Inflammatory macrophage treated with lipopolysaccharide for 4 hours (primary cell): ENCODE data around the gene CLMP.
"Not testable (repeated sequence)": the region's sequence is repeated elsewhere in the genome, so short reads cannot be mapped to it uniquely, and the experiment has no call there.

Experiments
- DNase-seq: peaks from one replicate; pipeline ENCODE4 v3.0.0-alpha.2; 2020

Gene CLMP

DNA sequence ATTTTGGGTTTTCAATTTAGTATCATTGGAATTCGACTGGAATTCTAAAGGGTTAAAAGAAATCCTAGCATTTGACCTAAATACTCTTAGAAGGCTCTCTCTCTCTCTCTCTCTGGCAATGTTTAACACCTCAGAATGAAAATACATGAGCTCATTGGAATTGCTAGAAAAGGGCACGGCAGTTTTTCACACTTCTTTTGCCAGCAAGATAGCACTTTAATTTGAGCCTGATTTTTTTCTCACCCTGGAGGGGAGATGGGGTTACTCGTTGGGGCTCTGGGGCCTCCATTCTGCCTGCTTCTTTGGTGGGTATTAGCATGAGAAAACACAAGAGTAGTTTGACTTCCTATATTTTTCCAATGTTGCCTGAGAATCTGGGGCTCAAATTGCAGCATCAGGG lies 22.8 kb upstream of the CLMP start:
- no peak for DNase-seq

DNA sequence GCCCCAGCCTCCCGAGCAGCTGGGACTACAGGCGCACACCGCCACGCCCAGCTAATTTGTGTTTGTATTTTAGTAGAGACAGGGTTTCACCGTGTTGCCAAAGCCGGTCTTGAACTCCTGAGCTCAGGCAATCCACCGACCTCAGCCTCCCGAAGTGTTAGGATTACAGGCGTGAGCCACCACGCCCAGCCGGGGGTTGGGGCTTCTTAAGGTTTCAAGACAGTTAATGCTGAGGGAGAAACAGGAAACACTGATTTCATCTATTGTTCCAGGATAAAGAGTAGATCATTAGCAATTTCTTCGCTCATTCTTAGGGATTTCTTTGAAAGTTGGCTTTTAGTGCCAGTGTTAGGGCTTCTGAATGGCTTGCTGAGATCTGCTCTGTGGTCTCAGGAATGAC lies 21.2 kb upstream of the CLMP start:
- DNase-seq = no peak

DNA sequence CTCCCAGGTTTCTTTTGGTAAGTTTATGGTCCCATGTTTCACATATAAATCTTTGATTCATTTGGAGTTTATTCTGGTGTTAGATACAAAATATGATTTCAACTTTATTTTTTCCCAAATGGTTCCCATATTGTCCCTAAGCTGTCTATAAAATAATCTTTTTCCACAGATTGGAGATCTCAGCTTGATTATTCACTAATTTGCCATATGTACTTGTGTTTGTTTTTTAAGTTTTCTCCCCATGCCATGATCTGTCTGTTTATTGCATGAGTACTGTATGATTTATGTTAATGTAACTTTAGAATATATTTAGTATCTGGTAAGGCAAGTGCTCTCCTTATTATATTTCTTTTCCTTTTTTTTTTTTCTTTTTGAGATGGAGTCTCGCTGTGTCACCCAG lies 19.9 kb upstream of the CLMP start:
- no peak for DNase-seq

DNA sequence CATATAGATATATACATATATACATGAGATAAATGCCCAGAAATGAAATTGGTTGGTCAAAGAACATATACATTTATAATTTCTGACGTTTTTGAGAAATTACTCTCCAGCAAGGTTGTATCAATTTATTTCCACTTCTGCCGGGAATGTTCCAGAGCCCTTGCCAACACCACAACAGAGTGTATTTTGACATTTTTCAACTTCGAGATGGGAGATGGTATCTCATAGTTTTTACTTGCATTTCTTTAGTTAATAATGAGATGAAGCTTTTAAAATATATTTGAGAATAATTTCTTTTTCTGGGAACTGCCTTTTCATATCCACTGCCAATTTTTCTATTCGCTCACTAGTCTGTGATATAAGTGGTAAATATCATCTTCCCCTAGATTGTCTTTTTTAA lies 19.3 kb upstream of the CLMP start:
- no peak for DNase-seq

DNA sequence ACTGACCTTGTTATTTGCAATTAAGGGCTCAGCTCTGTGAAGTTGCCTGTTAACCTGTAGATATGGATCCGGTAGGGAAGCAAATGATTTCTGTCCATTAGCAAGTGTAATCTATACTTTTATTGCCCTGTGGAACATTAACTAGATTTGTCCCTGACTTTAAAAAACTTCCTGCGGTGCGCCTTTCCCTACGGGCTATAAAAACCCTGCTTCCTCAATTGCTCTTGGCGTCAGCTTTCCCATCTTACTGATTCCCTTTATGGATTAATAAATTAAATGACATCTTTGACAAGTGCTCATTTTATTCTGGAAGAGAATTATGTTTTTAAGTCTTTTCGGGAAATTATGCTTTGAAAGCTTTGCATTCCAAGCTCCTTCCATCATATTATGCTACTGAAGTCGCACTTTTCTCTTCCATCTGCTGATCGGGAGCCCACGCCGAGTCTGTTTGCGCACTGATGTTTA lies 18.3 kb upstream of the CLMP start:
- no peak for DNase-seq

DNA sequence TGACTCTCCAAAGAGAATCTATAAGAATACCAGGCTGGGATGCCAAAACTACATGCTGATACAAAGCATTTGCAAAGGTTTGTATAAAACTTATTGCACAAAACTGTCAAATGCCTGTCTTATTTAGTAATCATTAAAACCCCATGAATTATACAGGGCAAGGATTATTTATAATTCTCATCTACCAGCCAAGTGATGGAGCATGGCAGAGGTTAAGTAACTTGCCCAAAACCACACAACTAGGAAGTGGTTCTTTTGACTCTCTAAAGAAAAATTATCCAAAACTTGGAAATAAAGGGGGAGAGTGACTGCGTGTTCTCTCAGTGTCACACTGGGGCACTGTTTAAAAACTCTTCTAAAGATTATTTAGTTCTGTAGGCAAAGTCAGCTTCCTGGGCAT lies 17.4 kb upstream of the CLMP start:
- no peak for DNase-seq

DNA sequence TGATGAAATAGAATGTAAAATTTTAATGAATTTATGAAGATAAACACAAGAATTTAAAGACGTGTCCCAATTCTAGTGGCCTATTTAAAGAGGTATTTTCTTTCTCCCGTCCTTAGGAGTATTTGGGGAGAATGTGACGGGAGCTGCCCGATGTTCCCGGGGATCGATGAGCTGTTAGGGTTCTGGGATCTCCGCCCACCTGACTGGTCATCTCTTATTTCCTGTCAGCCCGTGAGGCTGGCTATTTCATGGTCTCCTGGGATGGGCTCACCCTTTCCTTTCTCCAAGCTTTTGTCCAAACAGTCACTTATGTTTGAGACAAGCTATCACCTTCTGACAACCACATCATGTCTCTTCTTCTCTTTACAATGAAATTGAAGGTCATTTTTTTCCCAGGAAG lies 16.9 kb upstream of the CLMP start:
- no peak for DNase-seq

DNA sequence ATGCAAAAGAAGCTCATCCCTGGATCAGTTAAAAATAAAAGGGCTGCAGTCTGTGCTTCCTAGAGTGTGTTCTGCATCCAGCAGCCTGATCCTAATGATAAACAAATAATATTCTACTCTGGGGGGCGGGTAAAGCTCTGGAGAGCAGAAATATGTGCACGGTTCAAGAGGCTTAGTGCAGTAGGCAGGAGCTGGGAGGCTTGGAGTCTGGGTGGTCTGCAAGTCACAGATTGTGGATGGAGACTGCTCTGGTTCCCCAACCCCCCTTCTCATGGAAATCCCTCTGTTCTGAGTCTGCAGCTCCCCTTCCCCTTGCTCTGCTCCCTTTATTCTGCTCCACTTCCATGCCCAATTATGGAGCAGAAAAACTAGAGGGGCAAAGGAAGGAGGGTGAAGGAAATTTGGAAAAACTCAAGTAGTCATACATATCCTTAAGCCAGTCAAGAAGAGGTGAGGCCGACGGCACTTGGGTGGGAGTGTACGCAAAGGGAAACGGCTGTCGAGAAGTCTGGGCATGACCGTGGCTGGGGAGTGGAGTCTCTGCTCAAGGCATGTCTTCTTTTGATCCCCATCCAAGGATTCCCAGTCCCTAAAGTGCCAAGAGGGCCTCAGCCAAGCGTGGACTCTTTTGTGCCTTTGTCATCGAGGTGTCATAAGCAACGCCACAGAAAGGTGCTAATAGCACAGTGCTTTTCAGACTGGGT lies 16.3 kb upstream of the CLMP start:
- DNase-seq = no peak

DNA sequence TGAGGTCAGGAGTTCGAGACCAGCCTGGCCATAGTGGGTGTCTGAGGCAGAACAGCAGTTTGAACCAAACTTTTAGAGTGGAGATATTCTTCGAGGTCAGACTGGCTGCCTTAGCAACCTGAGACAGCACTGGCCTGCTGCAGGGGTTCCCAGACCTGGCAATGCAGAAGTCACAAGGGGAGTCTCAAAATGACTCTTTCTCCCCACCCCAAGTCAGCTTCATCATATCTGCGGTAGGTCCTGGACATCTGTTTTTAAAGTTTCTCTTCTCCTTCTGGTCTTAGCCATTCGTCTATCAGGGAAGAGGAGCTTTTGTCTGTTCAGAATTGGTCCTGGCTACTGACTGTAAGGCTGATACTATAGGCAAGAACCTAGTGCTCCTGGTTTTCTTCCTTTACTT lies 14.5 kb upstream of the CLMP start:
- DNase-seq = no peak

DNA sequence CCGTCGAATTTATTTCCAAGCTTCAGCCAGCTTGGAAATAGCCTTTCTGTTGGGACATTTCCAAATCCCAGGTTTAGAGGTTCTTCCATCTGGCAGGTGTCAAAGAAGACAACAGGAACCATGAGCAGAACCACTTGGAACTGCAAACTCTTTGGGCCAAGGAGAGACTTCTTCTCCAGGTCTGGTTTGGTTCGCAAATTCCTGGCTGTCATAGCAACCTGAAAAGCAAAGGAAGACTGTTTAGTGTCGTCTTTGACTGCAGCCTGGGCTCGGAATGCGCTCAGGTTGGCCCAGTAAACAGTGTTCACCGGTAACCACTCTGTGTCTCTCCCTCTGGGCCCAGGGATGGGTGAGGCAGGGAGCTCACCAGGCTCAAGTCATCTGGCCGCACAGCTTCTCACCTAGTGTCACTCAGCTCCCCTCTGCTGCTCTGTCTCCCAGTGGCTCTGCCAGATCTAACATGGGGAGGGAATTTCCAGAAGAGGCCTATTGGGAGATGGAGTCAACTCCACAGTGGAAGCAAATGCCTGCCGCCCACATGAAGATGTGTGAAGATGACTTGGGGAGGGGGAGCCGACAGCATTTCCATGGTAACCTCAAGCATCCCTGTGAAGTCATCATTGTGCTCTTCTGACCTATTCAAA lies 11.9 kb upstream of the CLMP start:
- no peak for DNase-seq

DNA sequence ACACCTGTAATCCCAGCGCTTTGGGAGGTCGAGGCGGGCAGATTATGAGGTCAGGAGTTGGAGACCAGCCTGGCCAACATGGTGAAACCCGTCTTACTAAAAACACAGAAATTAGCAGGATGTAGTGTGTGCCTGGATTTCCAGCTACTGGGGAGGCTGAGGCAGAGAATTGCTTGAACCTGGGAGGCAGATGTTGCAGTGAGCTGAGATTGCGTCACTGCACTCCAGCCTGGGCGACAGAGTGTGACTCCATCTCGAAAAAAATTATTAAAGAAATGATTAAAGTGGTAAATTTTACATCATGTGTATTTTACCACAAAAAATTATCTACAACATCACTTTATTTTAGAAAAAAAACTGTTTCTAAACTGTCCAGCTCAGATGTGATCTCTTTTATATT lies 11.0 kb upstream of the CLMP start:
- DNase-seq = not testable (repeated sequence)

DNA sequence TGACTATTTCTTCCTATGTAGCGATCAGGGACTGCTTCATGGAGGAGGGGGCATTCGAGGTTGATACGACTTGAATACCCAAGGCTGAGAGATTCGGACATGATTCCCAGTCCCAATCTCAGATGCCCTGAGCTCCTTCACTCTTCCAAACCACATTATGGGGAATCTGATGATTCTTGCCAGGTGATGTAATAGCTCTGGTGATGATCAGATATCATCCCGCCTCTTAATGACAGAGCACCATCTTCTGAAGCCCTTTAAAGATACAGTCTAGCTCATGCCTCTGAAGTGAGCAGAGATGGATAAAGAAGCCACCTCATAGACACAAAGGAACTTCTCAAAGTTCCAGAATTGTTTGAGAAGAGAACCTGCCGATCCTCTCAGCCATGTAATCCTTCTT lies 8.9 kb upstream of the CLMP start:
- no peak for DNase-seq

DNA sequence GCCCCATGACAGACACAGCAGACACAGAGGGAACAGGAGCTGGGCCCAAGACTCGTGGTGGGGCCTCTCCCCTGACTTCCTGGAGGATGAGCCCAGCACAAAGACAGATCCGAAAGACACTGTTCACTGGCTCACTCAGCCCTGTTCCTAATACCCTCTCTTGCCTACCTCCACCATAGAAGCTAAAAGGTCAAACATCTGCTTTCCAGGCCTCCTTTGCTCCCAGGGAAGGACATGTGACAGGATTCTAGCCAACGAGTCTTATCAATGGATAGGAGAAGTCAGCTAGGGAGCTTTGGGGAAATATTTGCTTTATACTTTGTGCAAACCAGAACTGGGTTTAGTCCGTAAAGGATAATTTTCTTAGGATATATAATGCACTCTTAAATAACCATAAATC lies 8.4 kb upstream of the CLMP start:
- no peak for DNase-seq

DNA sequence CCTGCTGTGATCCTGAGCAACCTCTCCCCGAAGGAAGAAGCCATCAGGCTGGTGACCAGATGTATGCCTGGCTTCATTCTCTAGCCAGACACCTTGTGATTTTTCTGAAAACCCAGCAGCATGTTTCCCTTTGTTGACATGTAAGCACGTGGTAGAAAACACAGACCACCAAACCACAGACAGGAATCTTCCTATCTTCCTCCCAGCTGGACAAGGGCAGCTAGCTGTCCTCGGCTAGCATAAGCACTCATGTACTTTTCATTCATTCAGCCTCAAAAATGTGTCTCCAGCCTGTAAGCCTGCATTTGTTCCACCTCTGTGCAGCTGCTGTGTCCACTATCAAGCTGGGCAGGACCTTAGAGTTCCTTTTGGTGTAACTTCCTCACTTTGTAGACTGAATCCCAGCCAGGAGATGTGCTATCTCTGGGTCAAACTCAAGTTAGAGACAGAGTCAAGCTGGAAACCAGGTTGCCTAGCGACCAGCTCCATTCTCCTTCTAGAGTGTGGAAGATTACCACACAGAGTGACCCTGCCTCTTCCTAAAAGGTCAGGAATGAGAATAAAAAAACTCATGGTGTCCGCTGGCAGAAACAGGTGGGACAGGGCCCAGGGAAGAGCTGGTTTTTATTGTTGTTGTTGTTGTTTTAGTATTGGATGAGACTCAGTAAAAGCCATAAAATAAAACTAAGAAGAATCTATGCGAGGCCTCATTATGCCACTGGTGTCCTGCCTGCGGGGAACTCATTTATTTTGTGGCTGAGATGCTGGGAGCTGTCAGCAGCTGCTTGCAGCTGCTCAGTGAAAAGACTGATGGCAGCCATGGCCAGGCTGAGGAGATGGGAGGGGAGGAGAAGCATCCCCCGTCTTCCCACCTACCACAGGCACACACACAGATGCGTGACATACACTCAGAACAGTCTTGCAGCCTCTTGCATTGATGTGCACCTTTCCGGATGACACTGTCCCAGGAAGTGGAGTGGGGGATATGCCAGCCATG lies 7.4 kb upstream of the CLMP start:
- no peak for DNase-seq

DNA sequence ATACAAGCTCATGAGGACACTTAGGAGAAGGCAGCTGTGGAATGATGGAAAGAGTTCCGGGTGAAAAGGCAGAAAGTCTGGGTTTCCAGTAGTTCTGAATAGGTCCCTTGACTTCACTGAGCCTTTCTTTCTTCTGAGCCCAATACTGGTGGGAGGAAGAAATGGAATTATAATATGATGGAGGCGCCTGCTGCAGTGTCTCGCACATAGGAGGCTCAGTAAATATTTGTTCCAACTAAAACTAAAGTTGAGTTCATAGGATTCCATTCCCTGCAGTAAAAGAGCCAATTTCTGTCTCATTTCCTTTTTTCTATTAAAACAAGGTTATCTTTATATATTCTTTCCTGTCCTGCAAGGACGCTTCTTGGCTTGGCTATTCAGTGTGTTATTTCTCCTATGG lies 5.2 kb upstream of the CLMP start:
- DNase-seq = no peak

DNA sequence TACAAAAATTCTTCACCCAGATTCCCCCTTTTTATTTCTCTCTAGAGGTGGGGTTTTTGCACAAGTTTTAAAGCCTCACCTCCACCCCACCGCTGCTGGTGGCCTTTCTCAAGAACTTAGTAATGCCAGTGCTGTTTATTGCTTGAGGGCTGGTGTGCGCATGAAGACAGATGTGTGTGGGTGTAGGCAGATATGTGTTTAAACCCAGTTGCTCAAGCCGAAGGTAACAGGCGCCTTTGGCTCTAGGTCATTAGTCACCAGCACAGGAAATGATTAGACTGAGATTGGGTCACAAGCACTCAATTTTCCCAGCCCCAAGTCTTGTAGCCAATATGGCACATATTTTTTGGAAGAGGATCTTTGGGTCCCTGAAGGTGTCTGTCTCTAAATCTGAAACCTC lies 2.7 kb upstream of the CLMP start:
- peak; percentile 71 for DNase-seq

DNA sequence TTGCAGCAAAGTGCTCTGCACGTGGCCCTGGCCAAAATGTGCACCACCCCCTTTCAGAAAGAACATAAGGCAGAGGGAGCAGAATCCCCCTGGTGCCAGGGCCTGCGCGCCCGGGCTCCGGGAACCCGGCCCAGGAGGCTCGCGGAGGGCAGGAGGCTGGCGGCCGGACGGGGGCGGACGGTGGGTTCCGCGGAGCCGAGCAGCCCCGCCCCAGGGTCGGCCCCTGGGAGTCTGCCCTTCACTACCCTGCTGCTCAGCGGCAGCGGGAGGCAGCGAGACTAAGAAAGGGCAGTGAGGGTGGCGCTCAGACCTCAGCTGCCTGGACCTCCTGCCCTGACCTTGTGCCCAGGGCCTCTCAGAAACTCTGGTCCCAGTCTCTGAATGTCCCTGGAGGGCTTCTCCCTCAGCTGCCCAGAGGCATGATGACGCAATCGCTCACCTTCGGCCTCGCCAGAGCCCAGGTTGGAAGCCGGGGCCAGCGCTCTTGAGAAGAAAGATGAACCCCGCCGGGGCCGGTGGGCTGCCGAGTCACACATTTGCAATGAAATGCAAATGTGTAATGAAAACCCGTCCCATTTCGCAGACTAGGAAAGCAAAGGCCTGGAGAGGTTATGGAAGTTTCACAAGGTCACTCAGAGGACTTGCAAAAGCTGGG lies 1.1 kb upstream of the CLMP start:
- DNase-seq = no peak

DNA sequence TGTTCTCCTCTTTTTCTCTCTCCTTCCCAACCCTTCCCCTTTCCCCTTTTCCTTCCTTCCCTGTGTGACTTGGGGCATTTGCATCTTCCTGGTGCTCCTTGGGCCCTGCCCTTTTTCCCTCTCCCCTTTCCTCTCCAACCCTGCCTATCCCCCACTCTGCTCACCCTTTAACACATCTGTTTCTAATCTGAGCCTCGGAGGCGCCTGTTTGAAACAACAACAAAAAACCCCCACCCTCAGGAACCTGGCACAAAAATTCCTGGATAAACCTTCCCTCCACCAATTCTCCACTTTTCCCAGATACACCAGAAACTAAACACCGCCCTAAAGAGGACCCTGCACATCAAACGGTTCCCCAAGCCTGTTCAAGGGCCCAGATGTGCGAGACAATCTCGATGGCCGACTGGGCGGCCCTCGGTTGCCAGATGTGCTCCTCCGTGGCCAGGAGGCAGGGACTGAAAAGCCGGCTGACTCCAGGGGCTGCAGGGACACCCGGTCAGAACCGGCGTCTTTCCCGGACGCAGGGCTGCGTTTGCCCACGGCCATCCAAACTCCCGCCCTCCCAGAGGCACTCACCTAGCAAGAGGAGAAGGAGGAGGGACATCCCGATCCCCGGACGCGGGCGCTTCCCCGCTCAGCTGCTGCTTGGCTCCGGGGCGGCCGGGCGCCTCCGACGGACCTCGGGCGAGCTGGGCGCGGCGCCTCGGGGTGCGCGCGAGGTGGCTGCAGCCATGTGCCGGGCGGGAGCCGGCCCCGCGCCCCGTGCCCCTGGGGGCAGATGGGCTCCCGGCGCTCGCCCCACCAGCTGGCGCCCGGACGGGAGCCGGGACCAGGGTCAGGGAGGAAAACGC lies 486 bp downstream of the CLMP start:
- DNase-seq = no peak

DNA sequence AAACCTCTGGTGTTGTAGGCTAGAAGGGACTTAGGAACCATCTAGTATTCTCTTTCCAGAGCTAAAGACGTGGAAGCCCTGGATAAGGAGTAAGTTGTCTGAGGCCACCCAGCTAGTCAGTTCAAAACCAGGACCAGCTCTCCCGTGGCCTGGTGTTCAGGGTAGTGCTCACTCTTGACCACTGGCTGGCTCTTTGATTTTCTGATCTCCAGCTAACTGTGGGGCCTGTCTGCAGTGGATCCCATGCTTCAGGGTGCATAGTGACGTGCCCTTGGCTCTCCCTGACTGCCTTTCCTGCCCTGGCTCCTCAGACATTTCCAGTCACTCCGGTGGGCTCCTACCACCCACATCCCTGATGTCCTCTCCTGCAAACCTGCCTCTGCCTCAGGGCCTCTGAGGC lies 1.3 kb downstream of the CLMP start:
- DNase-seq = no peak

DNA sequence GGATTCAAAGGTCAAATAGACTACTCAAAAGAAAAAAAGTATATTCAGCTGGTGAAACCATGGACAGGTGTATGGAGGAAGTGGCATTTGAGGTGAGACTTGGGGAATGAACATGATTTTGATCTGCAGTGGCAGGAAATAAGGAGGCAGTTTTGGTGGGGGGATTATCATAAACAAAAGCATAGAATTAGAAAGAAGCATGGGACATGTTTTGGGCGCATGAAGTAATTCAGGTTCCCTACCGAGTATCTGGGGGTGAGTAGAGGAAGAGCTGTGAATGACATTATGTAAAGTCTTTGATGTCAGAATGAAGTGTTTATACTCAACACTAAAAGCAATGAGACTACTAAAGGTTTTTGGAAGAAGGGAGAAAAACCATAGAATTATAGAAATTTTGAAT lies 3.1 kb downstream of the CLMP start:
- DNase-seq = no peak

DNA sequence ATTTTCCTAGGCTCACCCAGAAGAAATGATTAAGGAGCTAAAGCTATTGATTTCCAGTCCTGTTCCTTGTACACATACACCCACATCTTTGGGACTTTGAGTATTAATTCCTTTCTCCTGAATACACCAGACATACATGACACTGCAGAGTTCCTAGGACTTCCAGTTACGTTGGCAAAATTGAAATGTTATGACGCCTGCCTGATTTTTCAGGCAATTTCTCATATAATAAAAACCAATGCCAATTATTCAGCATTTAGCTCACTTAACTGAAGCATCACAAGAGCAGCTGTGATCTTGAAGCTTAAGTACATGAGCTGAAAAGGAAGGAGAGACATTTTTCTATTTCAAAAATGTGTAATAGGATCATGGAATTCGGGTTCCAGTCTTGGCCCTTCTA lies 4.5 kb downstream of the CLMP start:
- DNase-seq = no peak

DNA sequence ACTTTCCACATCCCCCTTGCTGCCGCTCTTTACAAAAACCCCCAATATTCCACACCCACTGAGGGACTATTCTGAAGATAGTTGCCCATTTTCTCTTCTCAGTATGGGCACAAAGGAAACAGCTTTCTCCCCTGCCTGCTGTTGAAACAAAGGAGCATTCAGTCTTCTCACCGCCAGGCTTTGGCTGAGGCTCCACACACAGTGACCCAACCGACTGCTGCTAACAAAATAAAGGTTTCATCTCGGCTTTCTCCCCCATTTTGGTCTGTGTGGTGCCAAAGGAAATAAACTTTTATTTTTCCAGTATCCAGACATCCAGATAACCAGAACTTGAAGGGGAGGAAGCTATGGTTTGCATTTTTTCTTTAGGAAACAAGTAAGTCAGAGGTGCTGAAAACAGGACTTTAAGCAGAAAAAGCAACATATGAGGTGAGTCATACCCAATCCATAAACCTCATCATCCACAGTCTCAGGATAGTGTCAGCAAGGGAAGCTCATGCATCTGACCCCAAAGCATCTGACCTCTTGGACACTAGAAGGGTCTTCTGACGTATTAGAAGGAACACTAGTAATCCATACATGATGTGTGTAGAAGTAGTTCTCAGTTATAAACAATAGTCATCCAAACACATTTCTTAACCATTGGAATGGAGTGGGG lies 6.4 kb downstream of the CLMP start:
- DNase-seq = no peak
